HepG2 (cell line): ENCODE data around the gene HNRNPC. TPM values are rescaled to one million over a fixed set of nuclear protein-coding genes. Genes with fewer than 3 reads are reported as not detected.

ENCODE experiments used
- ATF7-NPFF ChIP-seq: sonication (generic); formaldehyde crosslinking; IDR thresholded peaks from 2 replicates; pipeline ENCODE4 v1.8.1; 2023; ENCODE audit warnings: mild to moderate bottlenecking, low read depth, missing genetic modification reagents, moderate library complexity
- EEA1 ChIP-seq: sonication (generic); formaldehyde crosslinking; IDR thresholded peaks from 2 replicates; pipeline ENCODE4 v1.5.1; 2020; ENCODE audit warnings: mild to moderate bottlenecking, missing genetic modification reagents, borderline replicate concordance
- HNRNPK ChIP-seq: fragments of 200-400 bp; formaldehyde crosslinking; IDR thresholded peaks from 2 replicates; pipeline ENCODE4 v1.6.1; 2018; ENCODE audit warnings: low read length, low read depth, moderate library complexity, mild to moderate bottlenecking; ENCODE audit not compliant: poor library complexity, severe bottlenecking
- MAFK ChIP-seq, 2 experiments: IDR thresholded peaks in 1 of 2; conservative IDR thresholded peaks in 1 of 2; 2 replicates each; pipeline ENCODE4 v1.6.1; 2011; ENCODE audit warnings: improper control_type of control experiment in 2 of 2, low read length in 2 of 2
- MYC ChIP-seq: sonication (generic); formaldehyde crosslinking; IDR thresholded peaks from 2 replicates; pipeline ENCODE4 v1.9.0; 2021; ENCODE audit warnings: missing genetic modification reagents, borderline replicate concordance
- POLR2AphosphoS5 ChIP-seq: IDR thresholded peaks from 2 replicates; pipeline ENCODE4 v1.6.1; 2012; ENCODE audit warnings: low read depth, low read length
- SP2 ChIP-seq: sonication (generic); formaldehyde crosslinking; IDR thresholded peaks from 2 replicates; pipeline ENCODE4 v1.5.1; 2020; ENCODE audit warnings: mild to moderate bottlenecking, missing genetic modification reagents
- U2AF2 ChIP-seq: fragments of 200-400 bp; formaldehyde crosslinking; IDR thresholded peaks from 2 replicates; pipeline ENCODE4 v1.6.1; 2017; ENCODE audit warnings: low read depth, mild to moderate bottlenecking, low read length
- YEATS4 ChIP-seq: sonication (generic); formaldehyde crosslinking; IDR thresholded peaks from 2 replicates; pipeline ENCODE4 v1.4.0; 2020; ENCODE audit warnings: missing genetic modification reagents, borderline replicate concordance
- ZFP37 ChIP-seq: sonication (generic); formaldehyde crosslinking; IDR thresholded peaks from 2 replicates; pipeline ENCODE4 v1.4.0; 2020; ENCODE audit warnings: missing genetic modification reagents, borderline replicate concordance
- ZNF776 ChIP-seq: sonication (generic); formaldehyde crosslinking; IDR thresholded peaks from 2 replicates; pipeline ENCODE4 v1.4.0; 2020; ENCODE audit warnings: mild to moderate bottlenecking, missing genetic modification reagents
- ZSCAN12 ChIP-seq: sonication (generic); formaldehyde crosslinking; IDR thresholded peaks from 2 replicates; pipeline ENCODE4 v1.9.0; 2021; ENCODE audit warnings: mild to moderate bottlenecking, missing genetic modification reagents
- polyA plus RNA-seq, 8 experiments: library from polyadenylated mRNA; depleted of rRNA in 3 of 8; stranded (reverse) in 7 of 8; unstranded in 1 of 8; fragments of >200 nt; fragmentation: Illumina TruSeq in 4 of 8; extraction: Trizol in 4 of 8; gene quantifications; 2 replicates each; pipeline versions ENCODE4 v1.2.1 to v1.2.3, GENCODE V29; 2011 to 2016; ENCODE audit warnings: low read depth in 4 of 8, missing spikeins in 1 of 8, mixed read lengths in 1 of 8; ENCODE audit not compliant: insufficient read depth in 1 of 8
- total RNA-seq, 5 experiments: library from RNA; depleted of rRNA; stranded (reverse); fragments of >200 nt; fragmentation: Illumina TruSeq; extraction: Trizol; gene quantifications; 2 replicates each; pipeline ENCODE4 v1.2.3, GENCODE V29; 2016; ENCODE audit warnings: low read depth in 1 of 5
- TF ChIP-seq, protein P1 (sequence below): sonication (generic); formaldehyde crosslinking; IDR thresholded peaks from 2 replicates; pipeline ENCODE4 v1.8.0; 2022; ENCODE audit warnings: missing genetic modification reagents, mild to moderate bottlenecking, borderline replicate concordance
- TF ChIP-seq, protein P2 (sequence below): sonication (generic); formaldehyde crosslinking; IDR thresholded peaks from 2 replicates; pipeline ENCODE4 v1.4.0; 2020; ENCODE audit warnings: missing genetic modification reagents, borderline replicate concordance
- TF ChIP-seq, protein P3 (sequence below): sonication (generic); formaldehyde crosslinking; IDR thresholded peaks from 2 replicates; pipeline ENCODE4 v1.8.1; 2023; ENCODE audit warnings: mild to moderate bottlenecking, inconsistent platforms, moderate library complexity, missing genetic modification reagents, borderline replicate concordance
- TF ChIP-seq, protein P4 (sequence below): sonication (generic); formaldehyde crosslinking; IDR thresholded peaks from 2 replicates; pipeline ENCODE4 v1.4.0; 2020; ENCODE audit warnings: missing genetic modification reagents, mild to moderate bottlenecking, borderline replicate concordance
- TF ChIP-seq, protein P5 (sequence below): sonication (generic); formaldehyde crosslinking; IDR thresholded peaks from 2 replicates; pipeline ENCODE4 v1.8.1; 2022; ENCODE audit warnings: mild to moderate bottlenecking, missing genetic modification reagents

The HNRNPC gene
- total and polyA plus RNA-seq, 2 of the 13 experiments (the other 11 are each of a cell fraction or from before 2014, with no cell fraction given): 628 to 1,099 TPM

DNA sequence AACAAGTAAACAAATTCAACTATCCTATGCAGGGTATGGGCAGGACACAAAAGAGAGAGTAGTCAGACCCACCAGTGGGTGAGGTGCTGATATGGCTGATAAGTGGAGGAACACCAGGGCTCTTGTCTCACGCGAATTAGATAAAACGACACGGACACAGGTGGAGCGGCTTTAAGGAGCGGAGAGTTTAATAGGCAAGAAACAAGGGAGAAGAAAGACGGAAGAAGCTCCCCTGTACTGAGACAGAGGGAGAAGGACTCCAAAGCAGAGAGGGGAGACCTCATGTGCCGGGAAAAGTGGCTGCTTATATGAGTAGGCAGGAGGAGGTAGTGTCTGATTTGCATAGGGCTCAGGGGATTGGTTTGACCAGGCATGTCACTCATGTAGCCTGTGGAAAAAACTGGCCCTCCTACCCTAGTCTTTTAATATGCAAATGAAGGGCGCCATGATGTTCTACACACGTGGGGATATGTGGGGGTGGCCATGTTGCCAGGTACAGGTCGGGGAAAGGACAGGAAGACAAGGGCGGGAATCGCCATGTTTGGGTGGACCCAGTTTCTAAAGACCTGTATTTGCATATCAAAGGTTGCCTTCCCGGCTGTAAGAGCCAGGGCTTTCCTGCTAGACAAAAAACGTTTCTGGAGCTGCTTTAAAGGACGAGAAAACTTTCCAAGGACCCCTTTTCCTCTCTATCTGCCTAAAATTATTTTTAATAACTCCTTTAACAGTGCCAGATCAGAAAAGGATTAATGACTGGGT, 39.4 kb upstream of the HNRNPC start (continued):
- TF ChIP-seq MAFK (conservative IDR thresholded peaks at IDR 0.05 in 1 of 2, IDR thresholded peaks at IDR 0.05 in 1 of 2; ENCODE audit: low read length in 2 of 2): no peak
- no peak for TF ChIP-seq HNRNPK
- TF ChIP-seq, protein P1, sequence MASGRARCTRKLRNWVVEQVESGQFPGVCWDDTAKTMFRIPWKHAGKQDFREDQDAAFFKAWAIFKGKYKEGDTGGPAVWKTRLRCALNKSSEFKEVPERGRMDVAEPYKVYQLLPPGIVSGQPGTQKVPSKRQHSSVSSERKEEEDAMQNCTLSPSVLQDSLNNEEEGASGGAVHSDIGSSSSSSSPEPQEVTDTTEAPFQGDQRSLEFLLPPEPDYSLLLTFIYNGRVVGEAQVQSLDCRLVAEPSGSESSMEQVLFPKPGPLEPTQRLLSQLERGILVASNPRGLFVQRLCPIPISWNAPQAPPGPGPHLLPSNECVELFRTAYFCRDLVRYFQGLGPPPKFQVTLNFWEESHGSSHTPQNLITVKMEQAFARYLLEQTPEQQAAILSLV (CRISPR knock-in tag): peak; percentile 71; the same call in 1 of the 2 replicates
- peak; percentile 72 for TF ChIP-seq SP2 (CRISPR knock-in tag)
- TF ChIP-seq POLR2AphosphoS5: peak; percentile 99
- TF ChIP-seq U2AF2: no peak
- TF ChIP-seq YEATS4 (CRISPR knock-in tag): peak; percentile 94
- TF ChIP-seq, protein P2, sequence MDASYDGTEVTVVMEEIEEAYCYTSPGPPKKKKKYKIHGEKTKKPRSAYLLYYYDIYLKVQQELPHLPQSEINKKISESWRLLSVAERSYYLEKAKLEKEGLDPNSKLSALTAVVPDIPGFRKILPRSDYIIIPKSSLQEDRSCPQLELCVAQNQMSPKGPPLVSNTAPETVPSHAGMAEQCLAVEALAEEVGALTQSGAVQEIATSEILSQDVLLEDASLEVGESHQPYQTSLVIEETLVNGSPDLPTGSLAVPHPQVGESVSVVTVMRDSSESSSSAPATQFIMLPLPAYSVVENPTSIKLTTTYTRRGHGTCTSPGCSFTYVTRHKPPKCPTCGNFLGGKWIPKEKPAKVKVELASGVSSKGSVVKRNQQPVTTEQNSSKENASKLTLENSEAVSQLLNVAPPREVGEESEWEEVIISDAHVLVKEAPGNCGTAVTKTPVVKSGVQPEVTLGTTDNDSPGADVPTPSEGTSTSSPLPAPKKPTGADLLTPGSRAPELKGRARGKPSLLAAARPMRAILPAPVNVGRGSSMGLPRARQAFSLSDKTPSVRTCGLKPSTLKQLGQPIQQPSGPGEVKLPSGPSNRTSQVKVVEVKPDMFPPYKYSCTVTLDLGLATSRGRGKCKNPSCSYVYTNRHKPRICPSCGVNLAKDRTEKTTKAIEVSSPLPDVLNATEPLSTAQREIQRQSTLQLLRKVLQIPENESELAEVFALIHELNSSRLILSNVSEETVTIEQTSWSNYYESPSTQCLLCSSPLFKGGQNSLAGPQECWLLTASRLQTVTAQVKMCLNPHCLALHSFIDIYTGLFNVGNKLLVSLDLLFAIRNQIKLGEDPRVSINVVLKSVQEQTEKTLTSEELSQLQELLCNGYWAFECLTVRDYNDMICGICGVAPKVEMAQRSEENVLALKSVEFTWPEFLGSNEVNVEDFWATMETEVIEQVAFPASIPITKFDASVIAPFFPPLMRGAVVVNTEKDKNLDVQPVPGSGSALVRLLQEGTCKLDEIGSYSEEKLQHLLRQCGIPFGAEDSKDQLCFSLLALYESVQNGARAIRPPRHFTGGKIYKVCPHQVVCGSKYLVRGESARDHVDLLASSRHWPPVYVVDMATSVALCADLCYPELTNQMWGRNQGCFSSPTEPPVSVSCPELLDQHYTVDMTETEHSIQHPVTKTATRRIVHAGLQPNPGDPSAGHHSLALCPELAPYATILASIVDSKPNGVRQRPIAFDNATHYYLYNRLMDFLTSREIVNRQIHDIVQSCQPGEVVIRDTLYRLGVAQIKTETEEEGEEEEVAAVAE (CRISPR knock-in tag): no peak; the same call in 1 of the 2 replicates
- TF ChIP-seq, protein P3, sequence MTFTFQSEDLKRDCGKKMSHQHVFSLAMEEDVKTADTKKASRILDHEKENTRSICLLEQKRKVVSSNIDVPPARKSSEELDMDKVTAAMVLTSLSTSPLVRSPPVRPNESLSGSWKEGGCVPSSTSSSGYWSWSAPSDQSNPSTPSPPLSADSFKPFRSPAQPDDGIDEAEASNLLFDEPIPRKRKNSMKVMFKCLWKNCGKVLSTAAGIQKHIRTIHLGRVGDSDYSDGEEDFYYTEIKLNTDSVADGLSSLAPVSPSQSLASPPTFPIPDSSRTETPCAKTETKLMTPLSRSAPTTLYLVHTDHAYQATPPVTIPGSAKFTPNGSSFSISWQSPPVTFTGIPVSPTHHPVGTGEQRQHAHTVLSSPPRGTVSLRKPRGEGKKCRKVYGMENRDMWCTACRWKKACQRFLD (CRISPR knock-in tag): no peak
- no peak for TF ChIP-seq EEA1
- TF ChIP-seq, protein P4, sequence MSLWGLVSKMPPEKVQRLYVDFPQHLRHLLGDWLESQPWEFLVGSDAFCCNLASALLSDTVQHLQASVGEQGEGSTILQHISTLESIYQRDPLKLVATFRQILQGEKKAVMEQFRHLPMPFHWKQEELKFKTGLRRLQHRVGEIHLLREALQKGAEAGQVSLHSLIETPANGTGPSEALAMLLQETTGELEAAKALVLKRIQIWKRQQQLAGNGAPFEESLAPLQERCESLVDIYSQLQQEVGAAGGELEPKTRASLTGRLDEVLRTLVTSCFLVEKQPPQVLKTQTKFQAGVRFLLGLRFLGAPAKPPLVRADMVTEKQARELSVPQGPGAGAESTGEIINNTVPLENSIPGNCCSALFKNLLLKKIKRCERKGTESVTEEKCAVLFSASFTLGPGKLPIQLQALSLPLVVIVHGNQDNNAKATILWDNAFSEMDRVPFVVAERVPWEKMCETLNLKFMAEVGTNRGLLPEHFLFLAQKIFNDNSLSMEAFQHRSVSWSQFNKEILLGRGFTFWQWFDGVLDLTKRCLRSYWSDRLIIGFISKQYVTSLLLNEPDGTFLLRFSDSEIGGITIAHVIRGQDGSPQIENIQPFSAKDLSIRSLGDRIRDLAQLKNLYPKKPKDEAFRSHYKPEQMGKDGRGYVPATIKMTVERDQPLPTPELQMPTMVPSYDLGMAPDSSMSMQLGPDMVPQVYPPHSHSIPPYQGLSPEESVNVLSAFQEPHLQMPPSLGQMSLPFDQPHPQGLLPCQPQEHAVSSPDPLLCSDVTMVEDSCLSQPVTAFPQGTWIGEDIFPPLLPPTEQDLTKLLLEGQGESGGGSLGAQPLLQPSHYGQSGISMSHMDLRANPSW: no peak
- 0 out of 2 replicates have a peak, but pooled peaks have one; percentile 27 for TF ChIP-seq ATF7-NPFF (CRISPR knock-in tag)
- TF ChIP-seq, protein P5, sequence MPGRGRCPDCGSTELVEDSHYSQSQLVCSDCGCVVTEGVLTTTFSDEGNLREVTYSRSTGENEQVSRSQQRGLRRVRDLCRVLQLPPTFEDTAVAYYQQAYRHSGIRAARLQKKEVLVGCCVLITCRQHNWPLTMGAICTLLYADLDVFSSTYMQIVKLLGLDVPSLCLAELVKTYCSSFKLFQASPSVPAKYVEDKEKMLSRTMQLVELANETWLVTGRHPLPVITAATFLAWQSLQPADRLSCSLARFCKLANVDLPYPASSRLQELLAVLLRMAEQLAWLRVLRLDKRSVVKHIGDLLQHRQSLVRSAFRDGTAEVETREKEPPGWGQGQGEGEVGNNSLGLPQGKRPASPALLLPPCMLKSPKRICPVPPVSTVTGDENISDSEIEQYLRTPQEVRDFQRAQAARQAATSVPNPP (CRISPR knock-in tag): 0 out of 2 replicates have a peak, but pooled peaks have one; percentile 45
- TF ChIP-seq ZFP37 (CRISPR knock-in tag): no peak
- TF ChIP-seq ZSCAN12 (CRISPR knock-in tag): no peak
- TF ChIP-seq MYC (CRISPR knock-in tag): peak; percentile 99
- TF ChIP-seq ZNF776 (CRISPR knock-in tag): no peak
